ENCODE measurements around the gene MGST3. TPM values are rescaled to one million over a fixed set of nuclear protein-coding genes. Genes with fewer than 3 reads are reported as not detected.
"Not testable (repeated sequence)": the region's sequence is repeated elsewhere in the genome, so short reads cannot be mapped to it uniquely, and the experiment has no call there.

The MGST3 gene
- total RNA-seq, 1 donor: 178 TPM

GRCh38 chr1:165671526-165671925 is 40.5 kb downstream of the MGST3 start:
- no peak overlapping the region for H3K4me3 ChIP-seq (ENCODE audit: low read depth, low read length)
- no peak for TF ChIP-seq CTCF (IDR thresholded peaks at IDR 0.05; ENCODE audit: insufficient read depth, low read length)
- no peak for DNase-seq (ENCODE audit: low read depth)

GRCh38 chr1:165674599-165674998 is 43.6 kb downstream of the MGST3 start:
- H3K4me3 ChIP-seq (ENCODE audit: low read depth, low read length): no peak overlapping the region
- peak; percentile 64 for DNase-seq (ENCODE audit: low read depth)
- no peak for TF ChIP-seq CTCF (IDR thresholded peaks at IDR 0.05; ENCODE audit: insufficient read depth, low read length)

- no peak overlapping the region for H3K4me3 ChIP-seq (ENCODE audit: low read depth, low read length)
- no peak for DNase-seq (ENCODE audit: low read depth)
- TF ChIP-seq CTCF (IDR thresholded peaks at IDR 0.05; ENCODE audit: insufficient read depth, low read length): no peak
Observed at GRCh38 chr1:165675794-165676193, 44.8 kb downstream of the MGST3 start.

GRCh38 chr1:165678509-165678908 is 47.5 kb downstream of the MGST3 start:
- no peak for DNase-seq (ENCODE audit: low read depth)
- no peak for TF ChIP-seq CTCF (IDR thresholded peaks at IDR 0.05; ENCODE audit: insufficient read depth, low read length)
- H3K4me3 ChIP-seq (ENCODE audit: low read depth, low read length): no peak overlapping the region

- TF ChIP-seq CTCF (IDR thresholded peaks at IDR 0.05; ENCODE audit: insufficient read depth, low read length): no peak
- no peak for DNase-seq (ENCODE audit: low read depth)
- no peak overlapping the region for H3K4me3 ChIP-seq (ENCODE audit: low read depth, low read length)
Observed at GRCh38 chr1:165679282-165680036, 48.4 kb downstream of the MGST3 start.

- no peak overlapping the region for H3K4me3 ChIP-seq (ENCODE audit: low read depth, low read length)
- DNase-seq (ENCODE audit: low read depth): no peak
- TF ChIP-seq CTCF (IDR thresholded peaks at IDR 0.05; ENCODE audit: insufficient read depth, low read length): no peak
Observed at GRCh38 chr1:165680303-165680702, 49.3 kb downstream of the MGST3 start.

GRCh38 chr1:165680773-165681172 is 49.7 kb downstream of the MGST3 start:
- not testable (repeated sequence) for DNase-seq (ENCODE audit: low read depth); H3K4me3 ChIP-seq (ENCODE audit: low read depth, low read length)

Data from fibroblast of the aortic adventitia (primary cell).